Measurements from ENCODE around the gene BTBD9.

GRCh38 chr6:38684904-38685303 lies 45.2 kb upstream of the BTBD9 start:
- TF ChIP-seq CTCF (IDR thresholded peaks at IDR 0.05; ENCODE audit: insufficient read depth, low read depth, low read length), result no peak
- no peak for TF ChIP-seq EZH2 (IDR thresholded peaks at IDR 0.05; ENCODE audit: insufficient read depth, low read length)
